NCI-H187 (cell line): ENCODE measurements around the gene GCAT.

ENCODE experiments used
- DNase-seq, 2 experiments: peaks; one replicate each; lab custom pipeline; 2025; lab: John Stamatoyannopoulos, UW

The GCAT gene

GRCh38 chr22:37807410-37808293 is at the start of gene GCAT:
GCAT (plus strand) TSS chr22:37807934; CDS start chr22:37807968, 34 bp downstream.
- DNase-seq: peak; percentile 80 to 90

- DNase-seq: no peak
These were observed 49.0 kb upstream of the GCAT start for GRCh38 chr22:37758694-37759093.

DNA sequence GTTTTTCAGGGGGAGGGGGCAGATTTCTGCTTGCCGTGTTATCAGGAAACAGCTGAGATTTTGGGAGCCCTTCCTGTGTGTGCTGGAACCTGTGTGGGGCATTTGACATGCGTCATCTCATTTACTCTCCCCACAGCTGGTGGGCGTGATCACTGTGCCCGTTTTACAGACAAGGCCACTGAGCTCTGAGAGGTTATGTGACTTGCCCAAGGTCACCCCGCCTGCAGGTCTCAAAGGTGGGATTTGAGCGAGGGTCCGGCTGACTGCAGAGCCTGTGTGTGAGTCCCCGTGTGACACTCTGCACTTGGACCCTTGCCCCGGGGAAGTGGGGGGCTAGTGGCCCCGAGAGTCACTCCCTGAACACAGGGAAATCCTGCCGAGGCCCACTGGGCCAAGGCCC is 48.5 kb upstream of the GCAT start:
- DNase-seq: no peak

DNA sequence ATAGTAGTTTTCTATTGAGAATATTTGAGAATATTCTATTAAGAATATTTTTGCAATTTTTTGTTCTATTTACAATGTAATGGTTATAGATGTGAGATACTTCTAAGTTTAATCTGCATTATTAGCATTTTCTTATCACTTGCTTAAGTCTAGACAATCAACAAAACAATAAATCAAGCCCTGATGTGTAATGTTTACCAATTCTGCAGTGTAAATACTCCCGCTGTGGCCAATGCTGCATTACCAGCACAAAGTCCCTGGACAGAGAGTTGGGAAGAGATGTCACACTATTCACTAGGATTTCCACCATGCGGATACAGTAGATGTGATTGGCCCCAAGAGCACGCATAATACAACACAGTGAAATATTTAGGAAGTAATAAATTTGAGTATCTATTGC is 47.6 kb upstream of the GCAT start:
- DNase-seq: no peak

- no peak for DNase-seq
These were observed 45.3 kb upstream of the GCAT start for GRCh38 chr22:37762389-37762836.

- no peak for DNase-seq
These were observed 44.7 kb upstream of the GCAT start for GRCh38 chr22:37763012-37763411.

DNA sequence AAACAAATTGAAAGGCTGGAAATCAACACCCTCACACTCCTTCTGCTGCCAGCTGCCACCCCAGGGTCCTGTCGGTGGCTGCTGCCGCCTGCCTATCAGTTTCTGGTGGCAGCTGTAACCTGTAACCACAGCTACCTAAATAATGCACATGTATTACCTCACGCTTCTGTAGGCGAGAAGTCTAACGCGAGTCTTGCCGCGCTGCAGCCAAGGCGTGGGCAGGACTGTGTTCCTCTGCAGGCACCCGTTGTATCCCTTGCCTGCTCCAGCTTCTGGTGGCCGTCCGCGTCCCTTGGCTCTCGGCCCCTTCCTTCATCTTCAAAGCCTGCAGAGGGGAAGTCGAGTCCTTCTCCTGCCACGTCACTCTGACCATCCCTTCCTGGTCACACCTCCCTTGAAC is 44.1 kb upstream of the GCAT start:
- DNase-seq: no peak

- DNase-seq: no peak
These were observed 43.1 kb upstream of the GCAT start for GRCh38 chr22:37764622-37765021.

DNA sequence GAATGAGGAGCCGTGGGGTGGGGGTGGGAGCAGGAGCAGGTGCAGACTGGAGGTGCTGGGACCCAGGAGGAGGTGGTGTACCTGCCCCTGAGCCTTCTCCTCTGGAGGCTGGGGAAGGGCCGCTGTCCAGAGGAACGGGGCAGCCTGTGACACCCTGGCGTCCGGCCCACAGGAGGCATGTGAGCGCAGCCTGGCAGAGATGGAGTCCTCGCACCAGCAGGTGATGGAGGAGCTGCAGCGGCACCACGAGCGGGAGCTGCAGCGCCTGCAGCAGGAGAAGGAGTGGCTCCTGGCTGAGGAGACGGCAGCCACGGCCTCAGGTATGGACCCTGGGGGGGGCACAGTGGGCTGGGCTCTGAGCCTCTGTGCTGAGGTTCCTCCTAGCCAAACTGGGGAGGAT is 42.2 kb upstream of the GCAT start:
- DNase-seq: no peak

DNA sequence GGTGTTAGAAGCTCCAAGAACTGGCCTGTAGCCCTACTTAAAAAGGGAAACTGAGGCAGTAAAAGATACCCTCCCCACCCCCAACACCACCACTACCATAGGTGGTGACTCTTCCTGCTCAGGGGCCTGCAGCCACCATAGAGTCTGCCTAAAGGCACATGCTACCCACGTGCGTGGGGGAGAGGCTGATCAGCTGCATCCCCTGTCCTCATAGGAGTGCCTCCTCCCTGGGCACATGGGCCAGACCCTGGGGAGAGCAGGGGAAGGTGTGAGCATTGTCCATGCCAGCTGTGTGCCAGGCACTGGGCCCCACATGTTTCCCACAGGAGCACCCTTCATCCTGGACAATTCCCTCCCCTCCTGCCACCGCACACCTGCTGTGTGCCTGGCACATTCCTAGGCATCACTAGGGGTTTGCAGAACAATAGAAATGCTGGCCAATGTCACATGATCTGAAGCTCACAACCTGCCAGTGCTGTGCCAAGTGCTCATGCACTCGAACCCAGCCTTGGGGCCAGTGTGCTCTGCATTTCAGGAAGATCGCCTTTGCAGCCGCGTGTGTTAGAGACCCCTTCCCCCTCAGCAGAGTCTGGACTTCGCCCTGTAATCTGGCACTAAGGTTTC is 41.7 kb upstream of the GCAT start:
- DNase-seq: no peak

- DNase-seq: no peak
These were observed 39.5 kb upstream of the GCAT start for GRCh38 chr22:37768273-37768672.

GRCh38 chr22:37769056-37769455 is 38.7 kb upstream of the GCAT start:
- no peak for DNase-seq

DNA sequence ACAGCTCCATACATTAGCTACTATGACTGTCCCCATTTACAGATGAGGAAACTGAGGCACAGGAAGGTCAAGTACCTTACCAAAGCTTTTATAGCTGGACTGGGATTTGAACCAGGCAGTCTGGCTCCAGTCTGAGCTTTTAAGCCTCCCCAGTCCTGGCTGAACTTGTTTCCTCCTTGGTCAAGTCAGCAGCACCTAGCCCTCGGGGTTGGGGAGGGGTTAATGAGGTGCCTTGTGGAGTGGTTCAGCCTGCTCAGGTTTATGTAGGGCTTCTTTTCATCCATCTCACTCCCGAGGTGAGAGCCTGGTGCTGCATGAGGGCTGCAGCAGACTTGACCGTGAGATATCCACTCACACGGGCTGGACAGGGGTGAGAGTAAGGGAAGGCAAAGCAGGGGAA is 36.7 kb upstream of the GCAT start:
- DNase-seq: no peak

- no peak for DNase-seq
These were observed 35.9 kb upstream of the GCAT start for GRCh38 chr22:37771702-37772427.

GRCh38 chr22:37774728-37775127 is 33.0 kb upstream of the GCAT start:
- no peak for DNase-seq

DNA sequence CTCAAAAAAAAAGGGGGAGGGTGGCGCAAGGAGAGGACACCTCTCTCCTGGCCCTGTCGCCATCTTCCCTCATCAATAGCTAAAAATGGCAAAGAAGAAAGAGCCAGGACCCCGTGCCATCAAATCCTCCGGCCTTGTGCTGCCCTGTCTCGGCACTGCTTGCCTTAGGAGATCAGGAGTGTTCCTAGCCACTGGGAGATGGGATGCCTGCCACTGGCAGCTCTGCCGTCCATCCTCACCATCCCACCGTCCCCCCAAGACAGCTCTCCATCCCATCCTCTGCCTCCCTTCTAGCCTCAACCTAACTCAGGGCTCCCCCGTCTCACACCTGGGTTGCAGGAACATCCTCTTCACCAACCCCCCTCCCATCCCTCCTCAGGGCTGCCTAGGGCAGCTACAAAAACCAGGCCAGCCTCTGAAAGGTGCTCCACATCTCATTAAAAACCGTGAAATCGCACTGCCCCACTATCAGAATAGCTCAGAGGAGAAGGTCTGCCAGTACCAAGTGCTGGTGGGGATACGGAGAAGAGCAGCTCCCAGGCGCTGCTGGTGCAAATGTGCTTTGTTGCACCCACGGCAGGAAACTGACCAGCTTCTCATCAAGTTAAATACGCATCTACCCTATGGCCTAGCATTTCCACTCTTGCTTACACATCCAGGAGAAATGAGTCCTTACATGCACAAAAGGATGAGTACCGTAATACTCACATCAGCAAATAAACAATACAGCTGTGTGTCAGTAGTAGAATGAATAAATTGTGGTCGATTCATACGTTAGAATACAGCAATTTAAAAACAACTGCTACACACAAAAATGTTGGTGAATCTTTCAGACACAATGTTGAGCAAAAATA is 31.7 kb upstream of the GCAT start:
- DNase-seq: no peak

DNA sequence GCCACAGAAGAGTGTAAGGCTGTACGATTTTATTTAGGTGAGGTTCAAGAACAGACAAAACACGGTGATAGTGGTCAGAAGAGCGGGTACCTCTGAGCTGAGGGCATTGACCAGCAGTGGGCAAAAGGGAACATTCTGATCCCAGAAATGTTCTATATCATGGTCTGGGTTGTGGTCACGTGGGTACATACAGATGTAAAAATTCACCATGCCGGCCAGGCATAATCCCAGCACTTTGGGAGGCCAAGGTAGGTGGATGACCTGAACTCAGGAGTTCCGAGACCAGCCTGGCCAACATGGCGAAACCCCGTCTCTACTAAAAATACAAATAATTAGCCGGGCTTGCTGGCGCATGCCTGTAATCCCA is 31.1 kb upstream of the GCAT start:
- DNase-seq: no peak

- DNase-seq: no peak
These were observed 30.5 kb upstream of the GCAT start for GRCh38 chr22:37777122-37777687.

GRCh38 chr22:37778370-37779009 is 29.2 kb upstream of the GCAT start:
- DNase-seq: no peak

GRCh38 chr22:37781434-37782059 is 26.2 kb upstream of the GCAT start:
- no peak for DNase-seq
